ACC112 (cell line): Measurements from ENCODE around the gene TSPAN32.

Experiments used
- H2AFZ ChIP-seq: fragments of 200-600 bp; sonication (generic); one replicate; pipeline ENCODE4 v1.6.0; 2017; ENCODE audit warnings: antibody characterized with exemption, low read length; ENCODE audit not compliant: unreplicated experiment
- H3K27ac ChIP-seq: fragments of 200-600 bp; sonication (generic); 2 replicates; pipeline ENCODE4 v1.5.1; 2014; ENCODE audit warnings: low read depth, mild to moderate bottlenecking, antibody characterized with exemption, low read length, moderate library complexity
- H3K27me3 ChIP-seq: fragments of 200-600 bp; sonication (generic); 2 replicates; pipeline ENCODE4 v1.6.1; 2014; ENCODE audit warnings: mild to moderate bottlenecking, antibody characterized with exemption, low read length, moderate library complexity, mixed read lengths; ENCODE audit not compliant: insufficient read depth
- H3K36me3 ChIP-seq: fragments of 200-600 bp; sonication (generic); 2 replicates; pipeline ENCODE4 v1.6.1; 2016; ENCODE audit warnings: mild to moderate bottlenecking, antibody characterized with exemption, low read length, moderate library complexity, mixed read lengths; ENCODE audit not compliant: insufficient read depth
- H3K4me1 ChIP-seq: fragments of 200-600 bp; sonication (generic); one replicate; pipeline ENCODE4 v1.6.1; 2016; ENCODE audit warnings: low read length, mixed read lengths; ENCODE audit not compliant: insufficient read depth, unreplicated experiment, control insufficient read depth
- H3K4me3 ChIP-seq: fragments of 200-600 bp; sonication (generic); 2 replicates; pipeline ENCODE4 v1.5.1; 2014; ENCODE audit warnings: mild to moderate bottlenecking, low read depth, low read length
- H3K79me2 ChIP-seq: fragments of 200-600 bp; sonication (generic); one replicate; pipeline ENCODE4 v1.6.0; 2016; ENCODE audit warnings: low read length; ENCODE audit not compliant: control insufficient read depth, unreplicated experiment, insufficient read depth

TSPAN32 gene

GRCh38 chr11:2319791-2320472 is 18.1 kb downstream of the TSPAN32 start:
- H3K27ac ChIP-seq: no peak overlapping the region
- H3K27me3 ChIP-seq: peaks cover 21% of the 10 kb centered on the region; the same call in 1 of the 2 replicates
- peaks cover 3% of the 10 kb centered on the region for H3K4me1 ChIP-seq
- no peaks in the 10 kb centered on the region for H3K79me2 ChIP-seq
- H2AFZ ChIP-seq: no peak overlapping the region
- no peaks in the 10 kb centered on the region for H3K36me3 ChIP-seq
- no peak overlapping the region for H3K4me3 ChIP-seq

DNA sequence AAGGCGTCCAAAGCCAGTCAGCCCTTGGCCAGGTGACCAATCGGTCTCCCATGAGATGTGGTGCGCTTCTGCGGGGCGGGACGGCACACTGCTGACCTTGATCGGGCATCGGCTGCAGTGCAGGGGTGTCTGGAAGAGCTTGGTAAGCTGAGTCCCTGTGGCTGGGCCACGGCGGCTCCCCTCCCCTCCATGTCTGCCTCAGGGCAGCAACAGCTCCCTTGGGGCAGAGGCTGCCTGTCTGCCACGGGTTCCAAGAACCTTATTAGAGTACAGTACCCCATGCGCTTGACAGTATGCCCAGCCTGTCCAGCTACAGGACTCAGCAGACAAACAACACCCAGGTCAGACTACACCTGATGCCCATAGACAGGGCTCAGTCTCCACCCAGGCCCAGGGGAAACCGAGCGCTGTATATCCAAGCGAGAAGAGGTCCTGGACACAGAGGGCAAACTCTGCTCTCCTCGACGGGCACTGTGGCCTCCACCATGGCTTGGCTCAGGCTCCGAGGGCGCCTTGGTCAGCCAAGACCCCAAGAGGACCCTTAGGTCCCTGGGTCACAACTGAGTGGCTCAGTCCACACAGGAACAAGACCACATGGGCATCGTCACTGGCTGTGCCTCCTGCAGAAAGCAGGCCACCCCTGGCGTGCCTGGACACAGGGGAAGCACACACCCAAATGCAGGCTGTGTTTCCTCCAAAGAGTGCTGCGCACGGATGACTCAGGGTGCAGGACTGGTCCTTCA is 18.9 kb downstream of the TSPAN32 start:
- Histone ChIP-seq H3K27me3 (peaks cover 21% of the 10 kb centered on the region; the same call in 1 of the 2 replicates), H3K4me1 (no peaks in the 10 kb centered on the region), H3K79me2 (no peaks in the 10 kb centered on the region), H3K36me3 (no peaks in the 10 kb centered on the region), H3K27ac (no peak overlapping the region), H2AFZ (no peak overlapping the region), H3K4me3 (no peak overlapping the region)

- Histone ChIP-seq H3K36me3 (no peaks in the 10 kb centered on the region), H3K4me1 (no peaks in the 10 kb centered on the region), H2AFZ (no peak overlapping the region), H3K27ac (no peak overlapping the region), H3K27me3 (peaks cover 21% of the 10 kb centered on the region; the same call in 1 of the 2 replicates), H3K79me2 (no peaks in the 10 kb centered on the region), H3K4me3 (no peak overlapping the region)
Observed at GRCh38 chr11:2321311-2321683, 19.5 kb downstream of the TSPAN32 start.

GRCh38 chr11:2325123-2325522 is 23.3 kb downstream of the TSPAN32 start:
- H3K27ac ChIP-seq: no peak overlapping the region
- no peaks in the 10 kb centered on the region for H3K4me1 ChIP-seq

DNA sequence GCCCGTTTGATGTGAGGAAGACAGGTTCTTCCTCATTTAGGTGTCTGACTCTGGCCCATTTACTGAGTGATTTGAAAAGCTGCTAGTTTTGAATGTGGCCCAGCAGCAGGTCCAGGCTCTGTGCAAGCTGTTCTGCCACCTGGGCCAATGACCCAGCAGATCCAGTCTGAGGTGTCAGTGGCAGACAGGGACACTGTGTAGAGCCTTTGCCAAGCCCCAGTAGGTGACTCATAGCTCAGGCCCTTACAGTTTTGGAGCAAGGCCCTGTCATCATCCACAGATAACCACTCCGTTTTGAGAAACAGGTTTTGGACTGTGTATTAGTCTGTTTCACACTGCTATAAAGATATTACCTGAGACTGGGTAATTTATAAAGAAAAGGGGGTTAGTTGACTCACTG is 23.9 kb downstream of the TSPAN32 start:
- H3K79me2 ChIP-seq: no peaks in the 10 kb centered on the region
- no peaks in the 10 kb centered on the region for H3K4me1 ChIP-seq
- no peak overlapping the region for H2AFZ ChIP-seq
- no peaks in the 10 kb centered on the region for H3K36me3 ChIP-seq
- H3K4me3 ChIP-seq: no peak overlapping the region
- H3K27me3 ChIP-seq: peaks cover 11% of the 10 kb centered on the region; the same call in 1 of the 2 replicates
- H3K27ac ChIP-seq: no peak overlapping the region

More at GRCh38 chr11:2325123-2325522, 23.3 kb downstream of the TSPAN32 start:
- H3K4me3 ChIP-seq: no peak overlapping the region
- H3K36me3 ChIP-seq: no peaks in the 10 kb centered on the region
- no peak overlapping the region for H2AFZ ChIP-seq
- H3K79me2 ChIP-seq: no peaks in the 10 kb centered on the region
- peaks cover 14% of the 10 kb centered on the region; the same call in 1 of the 2 replicates for H3K27me3 ChIP-seq

- Histone ChIP-seq H3K27ac (no peak overlapping the region), H3K27me3 (no peaks in the 10 kb centered on the region)
Observed at GRCh38 chr11:2327032-2327431, 25.2 kb downstream of the TSPAN32 start.

GRCh38 chr11:2328021-2328420 is 26.2 kb downstream of the TSPAN32 start:
- no peak overlapping the region for H3K27ac ChIP-seq
- no peaks in the 10 kb centered on the region for H3K27me3 ChIP-seq
- H3K4me3 ChIP-seq: no peak overlapping the region
- no peaks in the 10 kb centered on the region for H3K36me3 ChIP-seq
- no peaks in the 10 kb centered on the region for H3K79me2 ChIP-seq
- H3K4me1 ChIP-seq: no peaks in the 10 kb centered on the region
- no peak overlapping the region for H2AFZ ChIP-seq

More at GRCh38 chr11:2327032-2327431, 25.2 kb downstream of the TSPAN32 start:
- H3K4me1 ChIP-seq: no peaks in the 10 kb centered on the region
- H3K4me3 ChIP-seq: no peak overlapping the region
- no peaks in the 10 kb centered on the region for H3K79me2 ChIP-seq
- no peaks in the 10 kb centered on the region for H3K36me3 ChIP-seq
- no peak overlapping the region for H2AFZ ChIP-seq

DNA sequence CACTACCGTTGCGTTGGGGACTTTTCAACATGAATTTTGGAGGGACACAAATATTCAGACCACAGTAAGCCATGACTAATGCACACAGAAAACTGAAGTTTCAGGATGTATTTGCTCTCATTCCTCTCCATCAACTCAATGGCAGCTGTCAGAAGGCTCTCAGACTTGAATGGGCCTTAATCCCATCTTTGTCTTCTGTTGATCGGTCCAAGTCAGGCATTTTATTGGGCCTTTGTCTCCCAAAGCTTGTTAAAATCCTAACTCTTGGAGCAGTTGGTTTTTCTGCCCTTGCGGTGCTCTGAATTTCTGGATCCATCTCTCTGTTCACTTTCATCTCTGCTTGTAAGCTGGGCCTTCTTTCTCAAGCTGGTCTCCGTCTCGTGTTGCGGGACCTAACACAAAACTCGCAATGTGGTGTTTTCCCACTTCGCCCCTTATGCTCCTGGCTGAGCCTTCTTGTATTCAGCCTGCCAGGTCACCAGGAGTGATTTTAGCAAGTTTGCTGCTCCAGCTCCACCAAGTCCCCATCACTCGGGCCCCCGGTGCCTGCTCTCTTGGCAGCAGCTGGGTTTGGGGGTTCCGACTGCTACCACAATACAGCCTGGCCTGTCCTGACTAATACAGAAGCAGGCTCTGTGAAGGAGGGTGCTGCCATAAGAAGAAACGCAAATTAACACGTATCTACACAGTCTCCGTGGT is 27.0 kb downstream of the TSPAN32 start:
- Histone ChIP-seq H3K27ac (no peak overlapping the region), H3K4me3 (no peak overlapping the region), H3K4me1 (no peaks in the 10 kb centered on the region), H3K27me3 (no peaks in the 10 kb centered on the region), H3K36me3 (no peaks in the 10 kb centered on the region), H2AFZ (no peak overlapping the region), H3K79me2 (no peaks in the 10 kb centered on the region)

- Histone ChIP-seq H3K27ac (no peak overlapping the region), H3K27me3 (no peaks in the 10 kb centered on the region), H3K4me3 (no peak overlapping the region), H3K4me1 (no peaks in the 10 kb centered on the region), H3K36me3 (no peaks in the 10 kb centered on the region), H3K79me2 (no peaks in the 10 kb centered on the region), H2AFZ (no peak overlapping the region)
Observed at GRCh38 chr11:2329551-2329950, 27.7 kb downstream of the TSPAN32 start.

GRCh38 chr11:2330696-2331095 is 28.9 kb downstream of the TSPAN32 start:
- Histone ChIP-seq H3K4me3 (no peak overlapping the region), H3K4me1 (no peaks in the 10 kb centered on the region), H2AFZ (no peak overlapping the region), H3K27me3 (no peaks in the 10 kb centered on the region), H3K36me3 (no peaks in the 10 kb centered on the region), H3K27ac (no peak overlapping the region), H3K79me2 (no peaks in the 10 kb centered on the region)
